ENCODE results near the gene ADAP1.

The ADAP1 gene

DNA sequence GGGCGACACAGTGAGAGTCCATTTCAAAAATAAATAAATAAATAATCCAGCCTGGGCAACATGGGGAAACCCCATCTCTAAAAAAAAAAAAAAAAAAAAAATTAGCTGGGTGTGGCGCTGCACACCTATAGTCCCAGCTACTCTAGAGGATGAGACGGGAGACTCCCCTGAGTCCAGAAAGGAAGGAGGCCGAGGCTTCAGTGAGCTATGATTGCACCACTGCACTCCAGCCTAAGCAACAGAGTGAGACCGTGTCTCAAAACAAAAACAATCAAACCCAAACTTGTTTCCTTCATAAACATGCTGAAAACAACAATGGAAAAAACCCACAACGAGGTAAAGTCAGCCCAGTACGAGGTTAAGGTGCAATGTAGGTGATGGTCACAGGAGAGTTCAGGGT is 19.7 kb upstream of the ADAP1 start:
- Histone ChIP-seq H3K9ac (peak overlapping the region; percentile 82), H3K36me3 (ENCODE audit: control insufficient read depth, insufficient read depth, low read length) (no peaks in the 10 kb centered on the region), H3K27ac (peak overlapping the region; percentile 99), H3K4me3 (ENCODE audit: low read depth, low read length) (peak overlapping the region; percentile 99), H3K27me3 (ENCODE audit: control insufficient read depth, insufficient read depth, low read length) (no peaks in the 10 kb centered on the region), H3K4me1 (peaks cover 40% of the 10 kb centered on the region), H3K79me2 (peaks cover 5% of the 10 kb centered on the region), H3K4me2 (ENCODE audit: low read length) (peak overlapping the region; percentile 74), H3K9me3 (ENCODE audit: control insufficient read depth, low read length) (no peaks in the 10 kb centered on the region), H2AFZ (no peak overlapping the region)
- TF ChIP-seq, protein P1, sequence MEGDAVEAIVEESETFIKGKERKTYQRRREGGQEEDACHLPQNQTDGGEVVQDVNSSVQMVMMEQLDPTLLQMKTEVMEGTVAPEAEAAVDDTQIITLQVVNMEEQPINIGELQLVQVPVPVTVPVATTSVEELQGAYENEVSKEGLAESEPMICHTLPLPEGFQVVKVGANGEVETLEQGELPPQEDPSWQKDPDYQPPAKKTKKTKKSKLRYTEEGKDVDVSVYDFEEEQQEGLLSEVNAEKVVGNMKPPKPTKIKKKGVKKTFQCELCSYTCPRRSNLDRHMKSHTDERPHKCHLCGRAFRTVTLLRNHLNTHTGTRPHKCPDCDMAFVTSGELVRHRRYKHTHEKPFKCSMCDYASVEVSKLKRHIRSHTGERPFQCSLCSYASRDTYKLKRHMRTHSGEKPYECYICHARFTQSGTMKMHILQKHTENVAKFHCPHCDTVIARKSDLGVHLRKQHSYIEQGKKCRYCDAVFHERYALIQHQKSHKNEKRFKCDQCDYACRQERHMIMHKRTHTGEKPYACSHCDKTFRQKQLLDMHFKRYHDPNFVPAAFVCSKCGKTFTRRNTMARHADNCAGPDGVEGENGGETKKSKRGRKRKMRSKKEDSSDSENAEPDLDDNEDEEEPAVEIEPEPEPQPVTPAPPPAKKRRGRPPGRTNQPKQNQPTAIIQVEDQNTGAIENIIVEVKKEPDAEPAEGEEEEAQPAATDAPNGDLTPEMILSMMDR (IDR thresholded peaks at IDR 0.05) = no peak

DNA sequence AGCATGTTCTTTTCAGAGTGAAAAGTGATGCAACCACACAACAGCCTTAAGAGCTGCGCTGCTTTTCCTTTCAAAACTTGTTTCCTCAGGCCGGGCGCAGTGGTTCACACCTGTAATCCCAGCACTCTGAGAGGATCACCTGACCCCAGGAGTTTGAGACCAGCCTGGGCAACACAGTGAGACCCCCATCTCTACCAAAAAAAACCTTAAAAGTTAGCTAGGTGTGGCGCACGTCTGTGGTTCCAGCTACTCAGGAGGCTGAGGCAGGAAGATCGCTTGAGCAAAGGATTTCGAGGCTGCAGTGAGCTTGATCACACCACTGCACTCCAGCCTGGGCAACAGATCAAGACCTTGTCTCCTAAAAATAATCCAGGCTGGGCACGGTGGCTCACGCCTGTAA is 18.8 kb upstream of the ADAP1 start:
- TF ChIP-seq, protein P1 (IDR thresholded peaks at IDR 0.05) = no peak
- H3K4me1 ChIP-seq = peaks cover 40% of the 10 kb centered on the region
- no peaks in the 10 kb centered on the region for H3K36me3 ChIP-seq (ENCODE audit: control insufficient read depth, insufficient read depth, low read length)
- peak overlapping the region; percentile 48 for H3K9ac ChIP-seq
- H3K27me3 ChIP-seq (ENCODE audit: control insufficient read depth, insufficient read depth, low read length) = no peaks in the 10 kb centered on the region
- H2AFZ ChIP-seq = no peak overlapping the region
- H3K4me2 ChIP-seq (ENCODE audit: low read length) = peak overlapping the region; percentile 74
- peak overlapping the region; percentile 44 for H3K4me3 ChIP-seq (ENCODE audit: low read depth, low read length)
- H3K27ac ChIP-seq = peak overlapping the region; percentile 99
- no peaks in the 10 kb centered on the region for H3K9me3 ChIP-seq (ENCODE audit: control insufficient read depth, low read length)
- peaks cover 10% of the 10 kb centered on the region for H3K79me2 ChIP-seq

DNA sequence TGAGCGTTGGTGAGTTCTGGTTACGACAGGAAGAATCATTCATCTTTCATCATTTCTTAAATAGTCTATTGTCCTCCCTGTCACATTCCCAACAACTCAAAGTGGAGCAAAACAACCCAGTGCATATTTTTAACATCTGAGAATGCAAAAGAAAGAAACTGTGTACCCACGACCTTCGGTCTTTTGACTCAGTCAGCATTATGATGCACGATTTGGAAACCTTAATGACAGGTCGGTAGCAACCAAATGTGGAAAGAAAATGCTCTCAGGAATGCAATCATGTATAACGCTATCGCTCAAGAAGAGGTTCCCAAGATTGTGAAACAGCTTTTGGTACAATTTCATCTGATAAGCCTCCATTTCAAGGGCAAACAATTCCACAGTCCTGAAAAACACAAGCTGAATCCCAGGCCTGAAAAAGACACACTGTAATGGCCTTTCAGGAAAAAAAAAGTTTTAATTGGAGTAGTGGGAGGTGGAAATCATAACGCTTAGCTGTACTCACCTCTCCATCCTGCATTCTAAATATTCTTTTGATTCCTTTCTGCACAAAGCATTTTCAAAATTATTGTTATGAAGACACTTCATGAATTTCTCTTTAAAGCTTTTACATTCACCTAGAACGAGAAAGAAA is 18.3 kb upstream of the ADAP1 start:
- Histone ChIP-seq H3K36me3 (ENCODE audit: control insufficient read depth, insufficient read depth, low read length) (no peaks in the 10 kb centered on the region), H3K4me2 (ENCODE audit: low read length) (peak overlapping the region; percentile 74), H3K4me1 (peaks cover 40% of the 10 kb centered on the region), H3K79me2 (peaks cover 11% of the 10 kb centered on the region), H3K27ac (peak overlapping the region; percentile 99), H3K27me3 (ENCODE audit: control insufficient read depth, insufficient read depth, low read length) (no peaks in the 10 kb centered on the region), H3K4me3 (ENCODE audit: low read depth, low read length) (peak overlapping the region; percentile 44), H3K9me3 (ENCODE audit: control insufficient read depth, low read length) (no peaks in the 10 kb centered on the region), H3K9ac (peak overlapping the region; percentile 48), H2AFZ (no peak overlapping the region)
- TF ChIP-seq, protein P1 (IDR thresholded peaks at IDR 0.05) = no peak

DNA sequence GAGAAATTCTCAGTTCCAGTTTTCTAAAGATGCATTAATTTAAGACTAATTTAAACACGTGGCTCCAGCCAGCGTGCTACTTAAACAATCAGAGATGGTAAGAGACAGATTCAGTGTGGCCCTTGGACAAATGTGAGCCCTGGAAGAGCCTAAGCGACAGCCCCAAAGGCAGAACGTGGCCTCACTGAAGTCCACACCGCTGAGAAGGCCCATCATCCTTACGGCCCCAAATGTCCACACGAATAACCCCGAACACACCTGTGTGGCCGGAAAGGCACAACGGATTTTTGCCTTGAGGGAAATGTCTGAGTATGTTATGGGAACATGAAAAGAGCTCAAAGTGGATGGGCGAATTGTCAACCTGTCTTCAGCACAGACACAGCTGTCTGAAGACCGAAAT is 17.6 kb upstream of the ADAP1 start:
- H3K27ac ChIP-seq = peak overlapping the region; percentile 99
- H3K4me1 ChIP-seq = peaks cover 40% of the 10 kb centered on the region
- H3K36me3 ChIP-seq (ENCODE audit: control insufficient read depth, insufficient read depth, low read length) = no peaks in the 10 kb centered on the region
- H3K27me3 ChIP-seq (ENCODE audit: control insufficient read depth, insufficient read depth, low read length) = no peaks in the 10 kb centered on the region
- H3K9ac ChIP-seq = peak overlapping the region; percentile 59
- no peaks in the 10 kb centered on the region for H3K9me3 ChIP-seq (ENCODE audit: control insufficient read depth, low read length)
- H3K79me2 ChIP-seq = peaks cover 16% of the 10 kb centered on the region
- peak overlapping the region; percentile 74 for H3K4me2 ChIP-seq (ENCODE audit: low read length)
- H2AFZ ChIP-seq = no peak overlapping the region
- TF ChIP-seq, protein P1 (IDR thresholded peaks at IDR 0.05) = no peak
- H3K4me3 ChIP-seq (ENCODE audit: low read depth, low read length) = peak overlapping the region; percentile 44

DNA sequence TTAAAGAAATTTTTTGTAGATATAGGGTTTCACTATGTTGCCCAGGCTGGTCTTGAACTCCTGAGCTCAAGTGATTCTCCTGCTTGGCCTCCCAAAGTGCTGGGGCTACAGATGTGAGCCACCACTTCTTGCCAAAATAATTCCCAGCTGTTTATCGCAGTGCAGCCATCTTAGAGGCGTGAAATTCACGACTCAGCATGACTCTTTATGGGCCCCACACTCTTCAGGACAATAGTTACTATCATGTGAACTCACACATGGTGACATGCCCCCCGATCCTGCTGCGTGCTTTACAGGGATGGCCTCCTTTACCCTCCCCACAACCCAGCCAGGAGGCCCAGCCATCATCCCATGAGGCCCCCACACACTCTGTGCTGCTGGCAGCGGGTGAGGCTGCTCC is 16.3 kb upstream of the ADAP1 start:
- Histone ChIP-seq H3K4me3 (ENCODE audit: low read depth, low read length) (no peak overlapping the region), H3K4me2 (ENCODE audit: low read length) (peak overlapping the region; percentile 48), H3K9ac (no peak overlapping the region), H3K27me3 (ENCODE audit: control insufficient read depth, insufficient read depth, low read length) (no peaks in the 10 kb centered on the region), H3K9me3 (ENCODE audit: control insufficient read depth, low read length) (no peaks in the 10 kb centered on the region), H3K36me3 (ENCODE audit: control insufficient read depth, insufficient read depth, low read length) (no peaks in the 10 kb centered on the region), H3K4me1 (peaks cover 40% of the 10 kb centered on the region), H3K27ac (peak overlapping the region; percentile 99), H3K79me2 (peaks cover 16% of the 10 kb centered on the region), H2AFZ (no peak overlapping the region)
- TF ChIP-seq, protein P1 (IDR thresholded peaks at IDR 0.05) = no peak

All from parathyroid adenoma (tissue), 2 donors.